Stomach (tissue), 4 donors: ENCODE results near the gene HAGHL.

Source experiments
- POLR2A ChIP-seq, 4 donors: fragments of 450-650 bp; IDR thresholded peaks; one replicate each; pipeline ENCODE4 v1.6.1; 2016; ENCODE audit warnings: antibody characterized with exemption in 4 of 4, control low read depth in 2 of 4, mild to moderate bottlenecking in 1 of 4, moderate library complexity in 1 of 4
- TF ChIP-seq, protein P1 (sequence below), 7 experiments: fragments of 450-650 bp in 4 of 7; fragments of 200-600 bp in 3 of 7; sonication (generic) in 3 of 7; IDR thresholded peaks; one replicate each; pipeline ENCODE4 v1.5.1; 2016 to 2019; ENCODE audit warnings: antibody characterized with exemption in 7 of 7, control low read depth in 2 of 7, mild to moderate bottlenecking in 1 of 7

- TF ChIP-seq POLR2A (IDR thresholded peaks at IDR 0.05), result no peak
- TF ChIP-seq, protein P1, sequence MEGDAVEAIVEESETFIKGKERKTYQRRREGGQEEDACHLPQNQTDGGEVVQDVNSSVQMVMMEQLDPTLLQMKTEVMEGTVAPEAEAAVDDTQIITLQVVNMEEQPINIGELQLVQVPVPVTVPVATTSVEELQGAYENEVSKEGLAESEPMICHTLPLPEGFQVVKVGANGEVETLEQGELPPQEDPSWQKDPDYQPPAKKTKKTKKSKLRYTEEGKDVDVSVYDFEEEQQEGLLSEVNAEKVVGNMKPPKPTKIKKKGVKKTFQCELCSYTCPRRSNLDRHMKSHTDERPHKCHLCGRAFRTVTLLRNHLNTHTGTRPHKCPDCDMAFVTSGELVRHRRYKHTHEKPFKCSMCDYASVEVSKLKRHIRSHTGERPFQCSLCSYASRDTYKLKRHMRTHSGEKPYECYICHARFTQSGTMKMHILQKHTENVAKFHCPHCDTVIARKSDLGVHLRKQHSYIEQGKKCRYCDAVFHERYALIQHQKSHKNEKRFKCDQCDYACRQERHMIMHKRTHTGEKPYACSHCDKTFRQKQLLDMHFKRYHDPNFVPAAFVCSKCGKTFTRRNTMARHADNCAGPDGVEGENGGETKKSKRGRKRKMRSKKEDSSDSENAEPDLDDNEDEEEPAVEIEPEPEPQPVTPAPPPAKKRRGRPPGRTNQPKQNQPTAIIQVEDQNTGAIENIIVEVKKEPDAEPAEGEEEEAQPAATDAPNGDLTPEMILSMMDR (IDR thresholded peaks at IDR 0.05), result no peak
These were observed 5.7 kb upstream of the HAGHL start, which contains the start of gene ANTKMT for GRCh38 chr16:720990-721764.
